ENCODE results near the gene ANKRD18B.
"Not testable (repeated sequence)": the region's sequence is repeated elsewhere in the genome, so short reads cannot be mapped to it uniquely, and the experiment has no call there.

The ANKRD18B gene

GRCh38 chr9:33523397-33524305, at the start of gene ANKRD18B:
ANKRD18B (plus strand) TSS chr9:33524251; CDS start chr9:33524490, 239 bp downstream.
- H3K36me3 ChIP-seq (ENCODE audit: low read depth); H3K27me3 ChIP-seq (ENCODE audit: insufficient read depth, poor library complexity, severe bottlenecking); H3K9me3 ChIP-seq (ENCODE audit: severe bottlenecking): not testable (repeated sequence)
- DNase-seq (ENCODE audit: low spot score) (peak; percentile 70), ATAC-seq (ENCODE audit: low read depth) (peak; percentile 94)
- H3K27ac ChIP-seq (ENCODE audit: poor library complexity, severe bottlenecking): peak within 1 kb of the TSS; percentile 67
- TF ChIP-seq CTCF (IDR thresholded peaks at IDR 0.05; ENCODE audit: poor library complexity, severe bottlenecking): peak; percentile 36
- H3K4me1 ChIP-seq (ENCODE audit: insufficient read depth, poor library complexity, severe bottlenecking): peaks cover 13% of the 10 kb centered on the region
- peak within 1 kb of the TSS; percentile 62 for H3K4me3 ChIP-seq (ENCODE audit: severe bottlenecking)

- no peaks in the 10 kb centered on the region for H3K9me3 ChIP-seq (ENCODE audit: severe bottlenecking)
- ATAC-seq (ENCODE audit: low read depth) (no peak), DNase-seq (ENCODE audit: low spot score) (no peak)
- H3K4me1 ChIP-seq (ENCODE audit: insufficient read depth, poor library complexity, severe bottlenecking): peaks cover 9% of the 10 kb centered on the region
- no peak for TF ChIP-seq CTCF (IDR thresholded peaks at IDR 0.05; ENCODE audit: poor library complexity, severe bottlenecking)
- no peak overlapping the region for H3K27ac ChIP-seq (ENCODE audit: poor library complexity, severe bottlenecking)
- H3K27me3 ChIP-seq (ENCODE audit: insufficient read depth, poor library complexity, severe bottlenecking): no peaks in the 10 kb centered on the region
- peaks cover 22% of the 10 kb centered on the region for H3K36me3 ChIP-seq (ENCODE audit: low read depth)
- H3K4me3 ChIP-seq (ENCODE audit: severe bottlenecking): no peak overlapping the region
Observed at GRCh38 chr9:33475357-33475756, 48.7 kb upstream of the ANKRD18B start.

- H3K36me3 ChIP-seq (ENCODE audit: low read depth): peaks cover 10% of the 10 kb centered on the region
- H3K4me3 ChIP-seq (ENCODE audit: severe bottlenecking): no peak overlapping the region
- DNase-seq (ENCODE audit: low spot score): no peak
- no peaks in the 10 kb centered on the region for H3K9me3 ChIP-seq (ENCODE audit: severe bottlenecking)
- H3K4me1 ChIP-seq (ENCODE audit: insufficient read depth, poor library complexity, severe bottlenecking): peaks cover 8% of the 10 kb centered on the region
- H3K27ac ChIP-seq (ENCODE audit: poor library complexity, severe bottlenecking): no peak overlapping the region
- no peak for ATAC-seq (ENCODE audit: low read depth)
- no peak for TF ChIP-seq CTCF (IDR thresholded peaks at IDR 0.05; ENCODE audit: poor library complexity, severe bottlenecking)
- H3K27me3 ChIP-seq (ENCODE audit: insufficient read depth, poor library complexity, severe bottlenecking): no peaks in the 10 kb centered on the region
Observed at GRCh38 chr9:33476503-33476902, 47.5 kb upstream of the ANKRD18B start.

GRCh38 chr9:33480106-33480505, 43.9 kb upstream of the ANKRD18B start:
- H3K4me3 ChIP-seq (ENCODE audit: severe bottlenecking): no peak overlapping the region
- TF ChIP-seq CTCF (IDR thresholded peaks at IDR 0.05; ENCODE audit: poor library complexity, severe bottlenecking): no peak
- no peaks in the 10 kb centered on the region for H3K36me3 ChIP-seq (ENCODE audit: low read depth)
- ATAC-seq (ENCODE audit: low read depth): no peak
- no peaks in the 10 kb centered on the region for H3K9me3 ChIP-seq (ENCODE audit: severe bottlenecking)
- H3K27me3 ChIP-seq (ENCODE audit: insufficient read depth, poor library complexity, severe bottlenecking): no peaks in the 10 kb centered on the region
- no peak overlapping the region for H3K27ac ChIP-seq (ENCODE audit: poor library complexity, severe bottlenecking)
- H3K4me1 ChIP-seq (ENCODE audit: insufficient read depth, poor library complexity, severe bottlenecking): no peaks in the 10 kb centered on the region
- DNase-seq (ENCODE audit: low spot score): no peak

- TF ChIP-seq CTCF (IDR thresholded peaks at IDR 0.05; ENCODE audit: poor library complexity, severe bottlenecking): no peak
- H3K4me1 ChIP-seq (ENCODE audit: insufficient read depth, poor library complexity, severe bottlenecking): no peaks in the 10 kb centered on the region
- DNase-seq (ENCODE audit: low spot score): no peak
- no peaks in the 10 kb centered on the region for H3K9me3 ChIP-seq (ENCODE audit: severe bottlenecking)
- no peak for ATAC-seq (ENCODE audit: low read depth)
- no peak overlapping the region for H3K27ac ChIP-seq (ENCODE audit: poor library complexity, severe bottlenecking)
- no peaks in the 10 kb centered on the region for H3K27me3 ChIP-seq (ENCODE audit: insufficient read depth, poor library complexity, severe bottlenecking)
- H3K4me3 ChIP-seq (ENCODE audit: severe bottlenecking): no peak overlapping the region
- H3K36me3 ChIP-seq (ENCODE audit: low read depth): no peaks in the 10 kb centered on the region
Observed at GRCh38 chr9:33480976-33481375, 43.1 kb upstream of the ANKRD18B start.

- not testable (repeated sequence) for DNase-seq (ENCODE audit: low spot score); H3K4me3 ChIP-seq (ENCODE audit: severe bottlenecking); H3K27me3 ChIP-seq (ENCODE audit: insufficient read depth, poor library complexity, severe bottlenecking); H3K9me3 ChIP-seq (ENCODE audit: severe bottlenecking); H3K4me1 ChIP-seq (ENCODE audit: insufficient read depth, poor library complexity, severe bottlenecking); H3K36me3 ChIP-seq (ENCODE audit: low read depth); ATAC-seq (ENCODE audit: low read depth); H3K27ac ChIP-seq (ENCODE audit: poor library complexity, severe bottlenecking)
Observed at GRCh38 chr9:33485312-33485711, 38.7 kb upstream of the ANKRD18B start.

Measured in RWPE2 (cell line).